ENCODE measurements around the gene FRY.

FRY gene

DNA sequence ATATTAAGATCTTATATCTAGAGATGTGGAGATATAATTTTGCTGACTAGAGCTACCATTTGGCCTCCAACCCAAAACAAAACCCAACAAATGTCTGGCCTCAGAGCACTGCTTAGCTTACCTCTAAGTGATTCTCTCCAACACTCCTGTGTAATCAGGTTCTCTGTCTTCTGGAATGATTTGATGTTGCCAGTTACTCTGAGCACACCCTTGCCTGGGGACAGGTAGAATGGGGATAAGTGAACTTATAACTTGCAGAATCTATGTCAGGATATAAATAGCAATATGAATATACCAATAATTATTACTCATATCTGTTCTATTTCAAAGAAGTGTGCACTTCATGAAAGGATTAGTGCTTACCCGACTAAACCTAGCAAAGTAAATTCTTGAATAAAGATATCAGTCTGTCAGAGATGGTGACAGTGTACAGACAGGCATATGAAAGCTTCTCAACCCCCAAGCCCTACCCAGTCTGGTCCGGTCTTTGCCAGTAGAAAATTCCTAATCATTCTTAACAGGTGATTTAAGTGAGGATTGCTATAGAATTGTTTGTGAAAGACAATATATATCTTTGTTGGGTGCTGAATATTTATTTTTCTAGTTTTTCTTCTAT, 250.6 kb downstream of the FRY start:
- no peak for TF ChIP-seq CTBP1 (IDR thresholded peaks at IDR 0.05; ENCODE audit: borderline replicate concordance)
- TF ChIP-seq ZNF384 (IDR thresholded peaks at IDR 0.05) = no peak
- no peak for TF ChIP-seq L3MBTL2 (conservative IDR thresholded peaks at IDR 0.05)
- TF ChIP-seq LEF1 (IDR thresholded peaks at IDR 0.05; ENCODE audit: borderline replicate concordance) = no peak
- TF ChIP-seq FOXK2 (IDR thresholded peaks at IDR 0.05) = no peak
- DNase-seq (ENCODE audit: extremely low spot score) = no peak
- CTCF ChIA-PET = no interaction called here
- POLR2A ChIA-PET = interaction anchor here (1.3 kb wide), 1 partner anchor 33 kb away, joined by 3 read pairs; the partner anchor contains the start of genes BRCA2 and ZAR1L

DNA sequence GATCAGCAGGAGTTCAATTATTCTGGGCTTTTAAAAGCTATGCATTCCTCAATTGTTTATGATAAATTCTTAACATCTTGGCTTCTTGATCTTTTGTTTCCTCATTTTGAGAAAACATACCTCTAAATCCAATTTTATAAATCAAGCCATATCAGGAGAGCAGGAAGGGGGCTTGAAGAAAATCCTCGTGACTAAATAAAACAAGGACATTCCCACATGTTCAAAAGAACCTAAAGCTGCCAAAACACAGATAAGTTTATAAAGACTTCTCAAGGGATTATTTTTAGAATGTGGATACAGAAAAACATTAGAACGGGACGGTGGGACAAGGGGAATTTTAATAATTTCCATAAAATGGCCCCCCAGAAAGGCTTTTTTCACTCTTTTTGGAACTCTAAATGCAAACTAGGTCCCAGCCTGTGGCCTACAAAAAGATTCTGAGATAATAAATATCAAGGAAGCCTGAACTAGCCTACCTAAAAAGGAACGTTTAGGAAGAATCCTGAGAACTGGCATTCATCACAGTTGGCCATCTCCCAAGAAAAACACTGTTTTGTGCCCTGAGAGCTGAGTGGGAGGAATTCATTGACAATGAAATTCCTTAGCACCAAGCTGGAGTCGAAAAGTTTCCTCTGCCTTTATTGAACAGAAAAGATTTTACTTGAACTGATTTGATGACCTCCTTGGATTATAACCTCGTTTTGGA, 253.5 kb downstream of the FRY start:
- POLR2A ChIA-PET = interaction anchor here (1.2 kb wide), 1 partner anchor 30 kb away, joined by 6 read pairs; the partner anchor contains the start of genes BRCA2 and ZAR1L
- DNase-seq (ENCODE audit: extremely low spot score) = no peak

DNA sequence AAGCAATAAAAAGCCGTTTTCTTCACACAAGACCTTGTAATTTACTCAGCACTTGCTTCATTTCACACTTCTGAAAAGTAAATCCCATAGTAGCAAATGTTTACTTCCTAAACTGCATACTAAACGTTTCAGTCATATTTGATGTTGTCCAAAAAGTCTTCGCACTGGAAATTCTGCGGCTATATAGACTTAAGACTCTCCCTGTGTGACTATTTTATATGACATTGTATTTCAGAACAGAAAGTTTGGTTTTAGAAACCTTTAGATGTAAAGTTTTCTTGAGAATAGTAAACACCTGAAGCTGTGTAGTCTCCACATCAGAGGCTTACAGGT, 254.0 kb downstream of the FRY start:
- TF ChIP-seq SP1 (IDR thresholded peaks at IDR 0.05) = no peak
- DNase-seq (ENCODE audit: extremely low spot score) = no peak
- ChIA-PET POLR2A (no interaction called here), CTCF (no interaction called here)

More for the DNA sequence above, 253.5 kb downstream of the FRY start:
- CTCF ChIA-PET = no interaction called here
- TF ChIP-seq CTBP1 (IDR thresholded peaks at IDR 0.05; ENCODE audit: borderline replicate concordance) (no peak), NFRKB (IDR thresholded peaks at IDR 0.05) (no peak), L3MBTL2 (conservative IDR thresholded peaks at IDR 0.05) (no peak), LEF1 (IDR thresholded peaks at IDR 0.05; ENCODE audit: borderline replicate concordance) (no peak), ELF4 (IDR thresholded peaks at IDR 0.05) (no peak), FOXA1 (IDR thresholded peaks at IDR 0.05) (no peak), FOXK2 (IDR thresholded peaks at IDR 0.05) (no peak), SUZ12 (IDR thresholded peaks at IDR 0.05) (no peak), TARDBP (IDR thresholded peaks at IDR 0.05) (no peak), ARNT (IDR thresholded peaks at IDR 0.05) (no peak), FOXM1 (IDR thresholded peaks at IDR 0.05; ENCODE audit: borderline replicate concordance) (no peak), ZNF384 (IDR thresholded peaks at IDR 0.05) (no peak), HDGF (IDR thresholded peaks at IDR 0.05; ENCODE audit: borderline replicate concordance) (no peak), BHLHE40 (IDR thresholded peaks at IDR 0.05; ENCODE audit: borderline replicate concordance) (no peak)
- TF ChIP-seq, protein P1, sequence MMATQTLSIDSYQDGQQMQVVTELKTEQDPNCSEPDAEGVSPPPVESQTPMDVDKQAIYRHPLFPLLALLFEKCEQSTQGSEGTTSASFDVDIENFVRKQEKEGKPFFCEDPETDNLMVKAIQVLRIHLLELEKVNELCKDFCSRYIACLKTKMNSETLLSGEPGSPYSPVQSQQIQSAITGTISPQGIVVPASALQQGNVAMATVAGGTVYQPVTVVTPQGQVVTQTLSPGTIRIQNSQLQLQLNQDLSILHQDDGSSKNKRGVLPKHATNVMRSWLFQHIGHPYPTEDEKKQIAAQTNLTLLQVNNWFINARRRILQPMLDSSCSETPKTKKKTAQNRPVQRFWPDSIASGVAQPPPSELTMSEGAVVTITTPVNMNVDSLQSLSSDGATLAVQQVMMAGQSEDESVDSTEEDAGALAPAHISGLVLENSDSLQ (IDR thresholded peaks at IDR 0.05) = no peak

DNA sequence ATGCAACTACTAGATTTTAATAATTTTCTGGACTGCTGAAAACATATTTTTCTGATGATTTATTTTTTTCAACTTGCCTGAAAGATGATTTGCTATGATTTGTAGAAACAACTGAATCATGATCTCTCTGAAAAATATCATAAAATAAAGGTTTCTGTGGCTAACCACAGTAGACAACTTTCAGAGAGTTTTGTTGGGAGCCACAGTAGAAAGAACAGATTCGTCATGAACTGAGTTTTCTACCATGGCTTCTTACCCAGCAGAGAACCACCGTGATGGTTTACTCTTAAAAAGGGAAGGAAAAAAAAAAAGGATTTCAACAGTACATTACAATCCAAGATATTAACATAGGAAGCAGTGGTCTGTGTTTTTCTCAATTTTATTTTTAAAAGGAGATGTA, 265.6 kb downstream of the FRY start:
- TF ChIP-seq SUZ12 (IDR thresholded peaks at IDR 0.05) (no peak), ZNF384 (IDR thresholded peaks at IDR 0.05) (no peak), BHLHE40 (IDR thresholded peaks at IDR 0.05; ENCODE audit: borderline replicate concordance) (no peak), L3MBTL2 (conservative IDR thresholded peaks at IDR 0.05) (no peak), SP1 (IDR thresholded peaks at IDR 0.05) (no peak), FOXK2 (IDR thresholded peaks at IDR 0.05) (no peak), ARNT (IDR thresholded peaks at IDR 0.05) (no peak), HDGF (IDR thresholded peaks at IDR 0.05; ENCODE audit: borderline replicate concordance) (no peak), NFRKB (IDR thresholded peaks at IDR 0.05) (no peak), CTBP1 (IDR thresholded peaks at IDR 0.05; ENCODE audit: borderline replicate concordance) (no peak), LEF1 (IDR thresholded peaks at IDR 0.05; ENCODE audit: borderline replicate concordance) (no peak), TARDBP (IDR thresholded peaks at IDR 0.05) (no peak), ELF4 (IDR thresholded peaks at IDR 0.05) (no peak), FOXA1 (IDR thresholded peaks at IDR 0.05) (no peak), FOXM1 (IDR thresholded peaks at IDR 0.05; ENCODE audit: borderline replicate concordance) (no peak)
- TF ChIP-seq, protein P1 (IDR thresholded peaks at IDR 0.05) = no peak
- no peak for DNase-seq (ENCODE audit: extremely low spot score)
- ChIA-PET POLR2A (no interaction called here), CTCF (no interaction called here)

DNA sequence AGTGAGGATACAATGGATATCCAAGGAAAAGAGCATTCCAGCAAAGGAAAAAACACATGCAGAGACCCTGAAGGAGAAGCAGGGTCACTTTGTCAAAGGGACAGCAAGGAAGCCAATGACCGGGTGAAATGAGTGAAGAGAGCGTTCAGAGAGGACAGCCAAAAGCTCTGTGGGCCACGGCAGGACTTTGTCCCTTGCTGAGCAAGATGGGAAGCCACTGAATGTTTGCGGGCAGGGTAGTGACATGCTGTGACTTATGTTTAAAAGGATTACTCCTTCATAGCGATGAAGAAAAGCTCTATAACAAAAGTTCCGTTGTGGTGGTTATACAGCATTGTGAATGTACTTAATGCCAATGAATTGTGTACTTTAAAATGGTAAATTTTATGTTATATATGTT, 267.1 kb downstream of the FRY start:
- DNase-seq (ENCODE audit: extremely low spot score) = no peak
- ChIA-PET CTCF (no interaction called here), POLR2A (no interaction called here)
- TF ChIP-seq TARDBP (IDR thresholded peaks at IDR 0.05) (no peak), ELF4 (IDR thresholded peaks at IDR 0.05) (no peak), FOXA1 (IDR thresholded peaks at IDR 0.05) (no peak), ARNT (IDR thresholded peaks at IDR 0.05) (no peak), ZNF384 (IDR thresholded peaks at IDR 0.05) (no peak), SUZ12 (IDR thresholded peaks at IDR 0.05) (no peak), BHLHE40 (IDR thresholded peaks at IDR 0.05; ENCODE audit: borderline replicate concordance) (no peak), LEF1 (IDR thresholded peaks at IDR 0.05; ENCODE audit: borderline replicate concordance) (no peak), FOXK2 (IDR thresholded peaks at IDR 0.05) (no peak), SP1 (IDR thresholded peaks at IDR 0.05) (no peak), NFRKB (IDR thresholded peaks at IDR 0.05) (no peak)

DNA sequence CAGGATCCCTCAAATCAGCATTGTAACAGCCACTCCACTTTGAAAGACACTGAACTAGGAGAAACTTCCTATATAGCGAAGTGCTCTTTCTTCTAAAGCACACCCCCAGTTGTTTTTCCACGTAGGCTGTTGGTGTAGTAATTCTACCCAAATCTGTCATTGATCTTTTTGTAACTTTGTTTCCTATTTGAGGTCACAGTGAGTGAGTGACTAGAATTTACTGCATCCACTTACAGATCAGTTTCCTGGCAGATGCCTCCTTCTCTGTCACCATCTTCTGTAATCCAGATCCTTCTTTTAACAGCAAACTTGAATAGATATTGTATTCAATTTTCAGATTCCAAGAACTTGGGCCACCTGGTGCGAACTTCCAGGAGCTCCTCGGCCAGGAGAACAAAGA, 268.3 kb downstream of the FRY start:
- ChIA-PET CTCF (no interaction called here), POLR2A (interaction anchor here (3.0 kb wide), 1 partner anchor 15 kb away, joined by 9 read pairs; the partner anchor contains the start of genes BRCA2 and ZAR1L)
- TF ChIP-seq TARDBP (IDR thresholded peaks at IDR 0.05) (no peak), HDGF (IDR thresholded peaks at IDR 0.05; ENCODE audit: borderline replicate concordance) (no peak), LEF1 (IDR thresholded peaks at IDR 0.05; ENCODE audit: borderline replicate concordance) (no peak), L3MBTL2 (conservative IDR thresholded peaks at IDR 0.05) (no peak), FOXK2 (IDR thresholded peaks at IDR 0.05) (no peak), SUZ12 (IDR thresholded peaks at IDR 0.05) (no peak), BHLHE40 (IDR thresholded peaks at IDR 0.05; ENCODE audit: borderline replicate concordance) (no peak), FOXA1 (IDR thresholded peaks at IDR 0.05) (no peak), NFRKB (IDR thresholded peaks at IDR 0.05) (no peak), ARNT (IDR thresholded peaks at IDR 0.05) (no peak), CTBP1 (IDR thresholded peaks at IDR 0.05; ENCODE audit: borderline replicate concordance) (no peak)
- TF ChIP-seq, protein P1 (IDR thresholded peaks at IDR 0.05) = no peak
- DNase-seq (ENCODE audit: extremely low spot score) = no peak
